GM15510 (cell line): ENCODE data around the gene SLC12A3.

Experiments
- POLR2A ChIP-seq: IDR thresholded peaks from 3 replicates; pipeline ENCODE4 v1.6.1; 2011; ENCODE audit warnings: borderline replicate concordance; ENCODE audit not compliant: insufficient read length; ENCODE audit errors: extremely low read depth

SLC12A3 gene

DNA sequence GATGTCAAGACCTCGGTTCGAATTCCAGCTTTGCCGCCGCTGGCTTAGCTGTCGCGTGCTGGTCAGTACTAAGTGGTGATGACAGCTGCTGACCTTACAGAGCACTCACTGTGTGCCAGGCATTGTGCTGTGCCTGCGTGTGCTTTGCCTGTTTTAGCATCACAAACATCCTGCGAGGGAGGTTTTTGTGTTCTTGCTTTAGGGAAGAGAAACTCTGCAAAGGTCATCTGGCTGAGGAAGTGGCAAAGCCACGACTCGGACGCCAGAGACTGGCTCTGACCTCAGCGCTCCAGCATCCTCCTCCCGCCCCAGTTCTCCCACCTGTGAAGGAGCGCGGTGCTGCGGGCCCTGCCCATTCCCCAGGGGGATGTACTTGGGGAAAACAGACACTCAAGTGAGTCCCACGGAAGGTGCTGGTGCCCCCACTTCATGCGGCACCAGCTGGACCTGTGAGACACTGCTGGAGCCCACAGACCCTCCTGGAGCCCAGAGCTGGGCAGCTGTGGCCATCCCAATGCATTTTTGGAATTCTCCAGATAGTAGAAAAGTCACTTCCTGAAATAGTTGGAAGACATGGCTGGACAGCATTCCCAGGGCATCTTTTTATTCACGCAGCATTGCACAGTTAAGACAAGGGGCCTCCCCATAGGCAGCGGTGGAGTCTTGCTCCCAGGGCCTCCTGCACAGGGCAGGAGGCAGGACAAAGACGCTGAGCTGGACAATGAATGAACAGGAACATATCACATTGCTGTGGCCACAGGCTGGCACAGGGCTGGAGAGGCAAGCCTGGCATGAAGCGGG lies 47.0 kb downstream of the SLC12A3 start:
- TF ChIP-seq POLR2A, result no peak

DNA sequence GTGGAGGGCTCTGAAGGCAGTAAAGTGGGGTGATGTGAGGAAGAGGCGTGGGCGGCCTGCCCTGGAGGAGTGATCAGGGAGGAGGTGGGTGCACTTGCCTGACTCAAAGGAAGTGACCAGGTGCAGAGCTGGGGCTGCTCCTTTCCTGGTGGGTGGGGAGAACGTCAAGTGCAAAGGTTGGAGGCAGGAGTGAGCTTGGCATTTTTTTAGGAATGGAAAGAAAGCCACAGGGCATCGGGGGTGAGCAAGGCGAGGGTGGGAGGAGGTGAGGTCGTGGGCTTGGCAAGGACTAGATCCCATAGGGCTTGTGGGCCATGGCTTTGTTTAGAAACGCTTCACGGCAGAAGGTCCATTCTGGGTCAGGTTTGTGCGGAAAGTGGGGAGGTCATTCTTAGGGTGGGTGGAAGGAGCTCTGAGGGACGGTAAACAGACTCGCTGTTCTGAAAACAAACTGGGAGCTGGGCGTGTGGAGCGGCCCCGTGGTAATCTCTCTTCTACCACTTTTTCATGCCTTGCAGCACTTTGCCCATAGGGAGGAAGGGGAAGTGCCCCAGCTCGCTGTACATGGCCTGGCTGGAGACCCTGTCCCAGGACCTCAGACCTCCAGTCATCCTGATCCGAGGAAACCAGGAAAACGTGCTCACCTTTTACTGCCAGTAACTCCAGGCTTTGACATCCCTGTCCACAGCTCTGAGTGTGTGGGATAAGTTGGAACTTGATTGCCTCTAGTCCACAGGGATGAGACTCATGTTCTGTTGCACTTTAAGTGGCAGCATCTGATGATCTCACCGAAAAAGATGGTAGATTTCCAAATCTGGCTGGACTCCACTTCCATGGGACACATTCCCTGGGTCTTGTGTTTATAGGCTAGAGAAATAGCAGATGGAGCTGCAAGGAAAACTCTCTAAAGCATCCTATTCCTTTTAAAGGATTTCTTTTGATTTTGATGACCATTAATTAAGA lies 48.0 kb downstream of the SLC12A3 start:
- TF ChIP-seq POLR2A, result no peak

DNA sequence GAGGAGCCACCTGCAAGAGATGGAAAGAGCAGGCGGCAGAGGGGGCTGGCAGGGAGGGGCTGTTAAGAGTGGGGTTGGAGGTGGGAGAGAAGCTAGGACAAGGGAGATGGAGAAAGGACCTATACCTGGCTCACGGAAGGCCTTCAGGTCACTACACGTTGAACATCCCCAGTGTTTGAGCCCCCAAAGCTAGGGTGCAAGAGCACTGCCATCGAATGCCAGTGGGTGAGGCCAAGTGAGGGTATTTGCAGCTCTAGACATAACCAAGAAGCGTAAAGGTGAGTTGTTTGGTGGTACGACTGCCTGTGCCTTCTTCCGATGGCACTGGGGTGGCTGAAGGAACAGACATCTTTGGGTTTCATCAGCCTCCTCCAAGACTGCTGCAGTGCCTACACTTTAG lies 49.9 kb downstream of the SLC12A3 start:
- no peak for TF ChIP-seq POLR2A

DNA sequence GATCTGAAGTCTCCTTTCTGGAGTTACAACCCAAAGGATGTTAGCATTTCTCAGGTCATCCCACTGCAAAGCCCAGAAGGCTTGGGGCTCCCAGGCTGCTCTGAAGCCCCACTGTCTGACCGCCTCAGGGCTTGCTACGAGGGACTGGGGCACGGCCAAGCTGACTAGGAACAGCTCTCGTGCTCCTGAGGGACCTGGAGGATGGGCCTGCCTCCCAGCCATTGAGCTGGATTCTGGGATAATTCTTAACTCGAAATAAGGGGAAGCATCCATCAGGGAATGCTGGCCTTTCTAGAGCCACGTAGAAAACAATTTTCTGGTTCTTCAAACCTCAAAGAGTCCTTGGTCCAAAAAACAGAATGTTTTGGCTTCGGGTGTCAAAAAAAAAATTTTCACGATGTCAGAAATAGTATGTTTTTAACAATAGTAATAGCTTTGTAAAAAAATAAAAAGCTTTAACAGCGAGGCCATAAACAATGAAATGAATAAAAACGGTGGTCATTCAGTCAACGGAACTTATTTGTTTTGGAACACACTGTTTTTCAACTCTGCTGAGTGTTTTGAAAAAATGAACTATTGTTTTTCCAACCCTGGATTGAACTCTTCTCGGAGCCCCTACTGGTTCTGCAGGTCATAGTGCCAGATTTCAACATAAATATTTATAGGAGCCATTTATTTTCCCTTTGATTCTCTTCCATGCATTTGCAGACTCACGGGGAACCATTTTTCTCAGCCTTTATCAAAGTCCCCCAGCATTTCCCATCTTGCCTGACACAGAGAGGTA lies 50.5 kb downstream of the SLC12A3 start:
- TF ChIP-seq POLR2A, result no peak

DNA sequence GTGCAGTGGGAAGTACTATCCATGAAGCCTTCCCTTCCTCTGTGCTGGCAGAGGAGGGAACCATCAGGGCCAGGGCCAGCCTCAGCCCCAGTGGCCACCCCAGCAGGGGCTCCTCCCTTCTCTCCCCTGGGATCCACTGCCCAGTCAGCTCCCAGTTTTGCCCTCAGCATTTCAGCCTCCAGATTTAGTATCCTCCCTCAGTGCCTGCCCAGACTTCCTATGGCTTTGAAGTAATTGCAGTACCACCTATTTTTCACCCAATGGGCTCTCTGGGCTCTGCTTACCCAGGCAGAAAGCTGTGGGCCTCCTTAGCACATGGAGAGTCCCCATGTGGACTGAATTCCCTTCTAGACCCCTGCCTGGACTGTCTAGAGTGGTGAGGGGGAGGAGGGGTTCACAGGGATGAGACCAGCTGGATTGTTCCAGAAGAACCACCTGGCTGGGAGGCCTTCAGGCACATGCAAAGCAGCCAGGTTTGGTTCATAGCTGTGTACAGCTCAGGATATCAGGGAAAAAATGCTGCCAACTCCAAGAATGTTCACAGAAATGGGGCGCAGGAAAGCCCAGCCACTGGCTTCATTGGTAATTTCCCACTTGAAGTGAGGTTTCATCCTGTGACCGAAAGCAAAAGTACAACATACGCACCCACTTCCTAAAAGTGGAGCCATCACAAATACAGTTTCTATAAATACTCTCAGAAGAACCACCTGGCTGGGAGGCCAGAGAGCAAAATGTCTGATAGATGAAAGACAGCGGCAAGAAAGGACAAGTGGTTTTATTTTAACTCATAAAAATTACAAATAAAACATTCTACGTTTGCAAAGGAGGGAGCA lies 51.8 kb downstream of the SLC12A3 start:
- TF ChIP-seq POLR2A, result peak; percentile 34

DNA sequence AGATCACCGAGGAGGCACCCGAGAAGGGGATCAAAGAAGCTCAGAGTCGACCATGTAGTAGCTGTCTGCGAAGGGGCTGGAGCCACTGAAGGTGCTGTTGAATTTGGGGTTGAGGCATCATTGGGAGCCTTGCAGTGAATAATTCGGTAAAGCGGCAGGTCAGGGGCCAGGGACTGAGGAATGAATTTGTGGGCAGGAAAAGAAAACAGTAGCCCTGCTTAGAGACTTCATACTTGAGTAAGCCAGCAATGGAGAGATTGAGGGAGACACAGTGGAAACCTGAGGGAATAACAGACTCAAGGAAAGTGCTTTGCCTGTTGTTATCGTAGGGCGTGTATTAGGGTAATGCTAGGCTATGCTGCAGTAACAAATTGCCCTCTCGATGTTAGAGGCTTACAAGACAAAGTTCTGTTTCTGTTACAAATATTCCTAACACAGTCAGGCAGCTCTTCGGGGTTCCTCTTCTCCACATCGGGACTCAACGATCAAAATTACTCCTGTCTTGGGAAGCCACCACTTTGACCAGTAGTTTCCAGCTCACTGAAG lies 53.5 kb downstream of the SLC12A3 start:
- TF ChIP-seq POLR2A, result no peak

DNA sequence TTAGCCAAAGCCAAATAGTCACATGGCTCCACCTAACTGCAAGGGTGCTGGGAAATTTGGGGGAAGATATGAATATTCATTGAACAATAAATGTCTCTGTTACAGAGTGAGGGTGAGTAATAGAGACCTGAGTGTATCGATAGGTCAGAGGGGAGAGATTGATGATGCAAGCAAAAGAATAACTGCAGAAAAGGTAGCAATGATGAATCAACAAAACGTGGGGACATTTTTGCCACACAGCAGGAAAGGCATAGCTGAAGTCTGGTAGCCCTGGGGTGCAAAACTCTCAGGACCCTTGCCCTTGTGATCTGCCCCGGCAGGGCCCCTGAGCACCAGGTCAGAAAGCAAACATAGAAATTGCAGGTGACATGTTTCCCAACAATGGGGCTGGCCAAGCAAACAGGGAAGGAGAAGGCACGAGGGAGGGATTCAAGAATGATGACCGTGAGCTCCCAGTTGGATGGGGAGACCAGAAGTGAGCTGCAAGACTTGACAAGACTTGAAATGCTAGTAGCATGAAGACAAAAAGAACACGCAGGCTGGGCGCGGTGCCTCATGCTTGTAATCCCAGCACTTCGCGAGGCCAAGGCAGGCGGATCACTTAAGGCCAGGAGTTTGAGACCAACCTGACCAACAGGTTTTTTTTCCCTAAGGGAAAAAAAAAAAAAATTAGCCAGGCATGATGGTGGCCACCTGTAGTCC lies 54.2 kb downstream of the SLC12A3 start:
- no peak for TF ChIP-seq POLR2A

DNA sequence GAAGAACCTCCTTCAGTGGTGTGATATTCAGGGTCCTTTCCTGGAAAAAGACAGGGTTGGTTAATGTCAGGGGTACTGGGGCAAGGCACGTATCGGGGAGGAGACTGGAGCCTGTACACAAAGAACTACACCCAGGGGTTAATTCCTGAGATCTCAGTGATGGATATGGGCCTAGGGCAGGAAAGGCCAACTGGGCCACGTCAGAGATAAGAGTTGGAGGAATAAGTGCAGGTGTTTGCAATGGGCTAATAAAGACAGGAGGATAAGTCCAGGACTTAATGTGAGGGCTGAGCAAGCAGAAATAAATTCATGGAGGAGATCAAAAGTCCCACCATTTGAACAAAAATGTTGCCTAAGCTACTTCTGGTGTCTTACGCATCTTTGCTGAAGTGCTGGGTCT lies 56.6 kb downstream of the SLC12A3 start:
- no peak for TF ChIP-seq POLR2A

DNA sequence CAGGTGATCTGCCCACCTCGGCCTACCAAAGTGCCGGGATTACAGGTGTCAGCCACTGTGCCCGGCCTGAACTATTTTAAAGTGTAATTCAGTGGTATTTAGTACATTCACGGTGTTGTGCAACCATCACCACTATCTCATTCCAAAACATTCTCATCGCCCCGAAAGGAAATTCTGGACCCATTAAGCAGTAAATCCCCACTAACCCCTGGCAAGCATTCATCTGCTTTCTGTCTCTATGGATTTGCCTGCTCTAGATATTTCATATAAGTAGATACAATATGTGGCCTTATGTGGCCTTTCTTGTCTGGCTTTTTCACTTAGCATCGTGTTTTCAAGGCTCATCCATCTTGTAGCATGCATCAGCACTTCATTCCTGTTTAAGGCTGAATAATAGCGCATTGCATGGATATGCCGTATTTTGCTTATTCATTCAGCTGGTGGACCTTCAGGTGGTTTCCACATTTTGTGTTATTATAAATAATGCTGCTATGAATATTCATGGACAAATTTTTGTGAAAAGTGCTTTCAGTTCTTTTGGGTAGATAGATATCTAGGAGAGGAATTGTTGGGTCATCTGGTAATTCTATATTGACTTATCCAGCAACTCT lies 58.6 kb downstream of the SLC12A3 start:
- TF ChIP-seq POLR2A, result no peak

DNA sequence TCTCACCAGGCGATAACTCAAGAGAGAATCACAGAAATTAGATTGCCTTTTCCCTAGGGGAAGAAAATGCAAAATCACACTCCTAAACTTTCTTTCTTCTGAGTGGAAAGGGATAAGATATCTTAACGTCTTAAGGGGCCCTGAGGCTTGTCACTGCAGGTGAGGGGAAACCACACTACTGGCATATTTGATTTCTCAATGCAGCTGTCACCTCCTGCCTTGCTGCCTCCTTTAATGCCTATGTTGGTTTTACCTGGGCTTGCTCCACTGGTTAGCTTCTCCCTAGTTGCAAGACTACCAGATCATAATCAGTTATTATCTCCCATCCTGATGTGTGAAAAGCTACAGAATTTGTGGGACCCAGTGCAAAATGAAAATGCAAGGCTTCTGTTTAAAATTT lies 62.5 kb downstream of the SLC12A3 start:
- no peak for TF ChIP-seq POLR2A

DNA sequence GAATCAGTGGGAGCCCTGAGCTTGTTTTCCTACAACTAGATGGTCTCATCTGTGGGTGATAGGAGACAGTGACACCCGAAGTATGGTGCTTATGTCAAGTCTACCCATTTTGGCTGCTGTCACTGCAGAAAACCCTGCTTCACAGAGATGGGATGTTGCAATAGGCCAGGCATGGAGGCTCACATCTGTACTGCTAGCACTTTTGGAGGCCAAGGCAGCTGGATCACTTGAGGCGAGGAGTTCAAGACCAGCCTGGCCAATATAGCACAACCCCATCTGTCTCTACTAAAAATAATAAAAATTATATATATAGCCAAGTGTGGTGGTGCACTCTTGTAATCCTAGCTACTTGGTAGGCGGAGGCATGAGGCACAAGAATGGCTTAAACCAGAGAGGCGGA lies 64.6 kb downstream of the SLC12A3 start:
- TF ChIP-seq POLR2A, result no peak

DNA sequence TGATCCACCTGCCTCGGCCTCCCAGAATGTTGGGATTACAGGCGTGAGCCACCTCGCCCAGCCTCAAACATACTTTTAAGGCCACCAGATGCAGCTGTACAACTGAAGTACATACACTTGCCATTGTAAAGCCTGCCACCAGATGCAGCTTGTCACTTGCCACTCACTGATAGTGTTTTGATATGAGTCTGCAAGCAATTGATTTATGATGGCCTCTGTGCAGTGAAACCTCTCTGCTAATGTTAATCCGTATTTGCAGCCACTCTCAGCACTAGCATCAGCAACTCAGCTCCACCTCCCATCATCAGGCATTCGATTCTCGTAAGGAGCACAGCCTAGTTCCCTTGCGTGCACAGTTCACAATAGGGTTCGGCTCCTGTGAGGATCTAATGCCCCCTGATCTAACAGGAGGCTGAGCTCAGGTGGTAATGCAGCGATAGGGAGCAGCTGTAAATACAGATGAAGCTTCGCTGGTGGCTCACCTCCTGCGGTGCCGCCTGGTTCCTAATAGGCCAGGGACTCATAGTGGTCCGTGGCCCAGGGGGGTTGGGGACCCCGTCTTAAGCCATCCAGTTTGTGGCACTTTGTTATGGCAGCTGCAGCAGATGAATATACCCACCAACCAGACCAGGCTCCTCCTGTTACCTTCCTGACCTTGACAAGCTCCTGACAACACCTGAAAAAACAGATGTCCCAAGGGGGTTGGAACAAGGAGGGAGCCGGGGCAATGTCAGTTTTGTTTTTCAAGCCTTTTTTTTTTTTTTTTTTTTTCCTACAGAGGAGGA lies 65.7 kb downstream of the SLC12A3 start:
- TF ChIP-seq POLR2A, result no peak
